AG09319 (cell line): ENCODE data around the gene MAML3.

ENCODE experiments used
- DNase-seq: peaks from one replicate; pipeline ENCODE4 v3.0.0-alpha.2; 2010; ENCODE audit warnings: low read depth; ENCODE audit errors: extremely low read depth
- TF ChIP-seq, protein P1 (sequence below): IDR thresholded peaks from 2 replicates; pipeline ENCODE4 v1.5.1; 2011; ENCODE audit warnings: low read depth, mild to moderate bottlenecking, inconsistent platforms, low read length, moderate library complexity

Gene MAML3

GRCh38 chr4:139676913-139677585 lies 476.9 kb downstream of the MAML3 start:
- no peak for DNase-seq
- TF ChIP-seq, protein P1, sequence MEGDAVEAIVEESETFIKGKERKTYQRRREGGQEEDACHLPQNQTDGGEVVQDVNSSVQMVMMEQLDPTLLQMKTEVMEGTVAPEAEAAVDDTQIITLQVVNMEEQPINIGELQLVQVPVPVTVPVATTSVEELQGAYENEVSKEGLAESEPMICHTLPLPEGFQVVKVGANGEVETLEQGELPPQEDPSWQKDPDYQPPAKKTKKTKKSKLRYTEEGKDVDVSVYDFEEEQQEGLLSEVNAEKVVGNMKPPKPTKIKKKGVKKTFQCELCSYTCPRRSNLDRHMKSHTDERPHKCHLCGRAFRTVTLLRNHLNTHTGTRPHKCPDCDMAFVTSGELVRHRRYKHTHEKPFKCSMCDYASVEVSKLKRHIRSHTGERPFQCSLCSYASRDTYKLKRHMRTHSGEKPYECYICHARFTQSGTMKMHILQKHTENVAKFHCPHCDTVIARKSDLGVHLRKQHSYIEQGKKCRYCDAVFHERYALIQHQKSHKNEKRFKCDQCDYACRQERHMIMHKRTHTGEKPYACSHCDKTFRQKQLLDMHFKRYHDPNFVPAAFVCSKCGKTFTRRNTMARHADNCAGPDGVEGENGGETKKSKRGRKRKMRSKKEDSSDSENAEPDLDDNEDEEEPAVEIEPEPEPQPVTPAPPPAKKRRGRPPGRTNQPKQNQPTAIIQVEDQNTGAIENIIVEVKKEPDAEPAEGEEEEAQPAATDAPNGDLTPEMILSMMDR: no peak

- TF ChIP-seq, protein P1: no peak
- DNase-seq: no peak
These were observed 477.6 kb downstream of the MAML3 start for GRCh38 chr4:139676365-139676764.

DNA sequence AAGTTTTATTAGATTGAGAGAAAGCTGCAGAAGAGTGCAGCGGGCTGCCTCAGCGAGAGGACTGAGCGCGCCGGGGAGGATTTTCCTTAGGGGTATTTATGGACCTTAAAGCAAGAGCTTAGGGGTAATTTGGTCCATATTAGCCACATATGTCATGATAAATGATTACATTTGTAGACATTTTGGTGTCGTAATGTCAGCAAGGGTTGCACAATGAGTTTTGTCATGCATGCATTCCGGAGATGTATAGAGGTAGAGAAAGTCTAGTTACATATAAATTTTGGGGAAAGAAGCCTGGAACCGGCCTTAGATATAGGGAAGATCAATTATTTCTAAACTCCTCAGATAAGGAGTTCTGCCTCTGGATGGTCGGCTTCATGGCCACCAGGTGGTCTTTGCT lies 478.3 kb downstream of the MAML3 start:
- no peak for DNase-seq
- TF ChIP-seq, protein P1: no peak

DNA sequence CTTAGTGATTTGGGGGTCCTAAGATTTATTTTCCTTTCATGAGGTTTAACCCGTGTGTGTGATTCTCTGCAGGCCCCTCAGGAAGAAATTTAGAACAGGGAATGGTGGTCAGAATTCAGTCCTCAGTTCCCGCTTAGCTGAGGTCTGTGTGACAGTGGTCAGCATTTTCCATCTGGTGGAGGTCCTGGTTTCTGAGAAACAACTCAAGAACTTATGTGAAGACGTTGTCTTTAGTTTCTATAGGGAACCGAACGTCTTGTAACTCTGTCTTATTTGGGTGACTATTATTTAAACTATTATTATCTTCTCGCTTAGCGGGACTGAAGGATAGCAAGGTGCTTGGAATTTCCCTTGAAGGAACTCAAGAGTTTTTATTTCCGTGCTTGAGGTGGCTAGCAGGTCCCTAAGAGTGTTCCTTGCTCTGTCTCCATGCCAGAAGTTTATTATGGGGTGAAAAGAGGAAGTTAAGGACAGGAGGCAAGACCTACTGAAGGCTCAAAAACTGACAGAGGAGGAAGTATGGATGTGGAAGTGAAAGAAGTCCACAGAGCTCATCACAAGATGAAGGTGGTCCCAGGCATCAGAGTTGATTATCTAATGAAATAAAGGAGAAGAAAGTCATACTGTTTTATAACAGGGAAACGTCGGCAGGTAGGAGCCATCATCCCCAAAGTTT lies 479.0 kb downstream of the MAML3 start:
- no peak for DNase-seq
- TF ChIP-seq, protein P1: no peak

DNA sequence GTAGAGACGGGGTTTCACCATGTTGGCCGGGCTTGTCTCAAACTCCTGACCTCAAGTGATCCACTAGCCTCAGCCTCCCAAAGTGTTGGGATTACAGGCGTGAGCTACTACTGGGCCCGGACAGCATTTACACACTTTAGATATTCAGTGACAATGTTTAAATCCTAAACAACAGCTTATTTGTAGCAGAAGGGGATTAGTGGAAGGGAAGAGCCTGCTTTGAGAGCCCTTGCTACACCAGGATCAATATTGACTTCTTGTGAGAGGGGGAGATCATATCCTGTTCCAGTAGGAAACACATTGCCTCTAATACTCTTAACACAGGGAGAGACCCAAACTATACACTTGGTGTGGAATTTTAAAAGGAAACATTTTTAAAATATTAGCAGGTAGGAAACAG lies 481.3 kb downstream of the MAML3 start:
- no peak for DNase-seq
- TF ChIP-seq, protein P1: no peak

DNA sequence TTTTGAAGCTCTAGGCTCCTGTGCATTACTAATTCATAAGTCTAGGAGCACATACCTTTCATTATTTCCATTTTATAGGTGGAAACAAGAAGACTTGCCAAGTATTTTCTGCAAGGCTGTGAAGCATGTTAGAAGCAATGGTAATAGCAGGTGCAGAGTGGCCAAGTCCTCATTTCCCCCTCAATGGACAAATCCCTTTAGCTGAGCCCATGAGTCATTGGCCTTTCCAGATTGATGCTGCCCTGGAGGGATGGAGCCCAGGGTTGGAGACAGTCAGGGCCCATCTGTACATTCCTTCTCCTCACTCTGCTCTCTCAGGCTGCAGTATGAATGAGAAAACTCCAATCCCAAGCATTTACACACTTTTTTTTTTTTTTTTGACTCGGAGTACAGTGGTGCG lies 481.8 kb downstream of the MAML3 start:
- TF ChIP-seq, protein P1: no peak
- DNase-seq: no peak

DNA sequence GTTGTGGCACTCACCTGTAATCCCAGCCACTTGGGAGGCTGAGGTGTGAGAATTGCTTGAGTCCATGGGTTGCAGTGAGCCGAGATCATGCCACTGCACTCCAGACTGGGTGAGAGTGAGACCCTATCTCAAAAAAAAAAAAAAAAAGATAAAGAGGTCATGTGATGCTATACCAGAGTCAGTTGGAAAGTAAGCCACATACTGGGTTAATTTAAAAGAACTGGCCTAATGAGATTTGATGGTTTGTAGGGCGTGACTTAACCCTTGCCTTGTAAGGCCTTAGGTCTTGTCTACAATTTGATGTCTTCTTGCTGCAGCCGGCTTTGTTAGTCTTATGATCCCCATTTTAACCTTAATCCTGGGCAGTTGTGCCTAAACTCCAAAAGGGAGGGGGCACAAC lies 483.2 kb downstream of the MAML3 start:
- TF ChIP-seq, protein P1: no peak

More for the DNA sequence above, 483.2 kb downstream of the MAML3 start:
- no peak for DNase-seq
